Liver (tissue), 9 donors: ENCODE measurements around the gene DPPA4. TPM values are rescaled to one million over a fixed set of nuclear protein-coding genes. Genes with fewer than 3 reads are reported as not detected.

Experiments used
- DNase-seq: peaks from one replicate; pipeline ENCODE4 v3.0.0-alpha.2; 2017; ENCODE audit warnings: low spot score
- H3K27ac ChIP-seq, 2 donors: one replicate each; pipeline ENCODE4 v1.7.0; 2013; ENCODE audit warnings: inconsistent platforms in 2 of 2, low read length in 2 of 2, control low read depth in 1 of 2, low read depth in 1 of 2, mild to moderate bottlenecking in 1 of 2
- H3K27me3 ChIP-seq, 4 donors: one replicate each; pipeline versions ENCODE4 v1.6.1 to v1.7.0; 2013; ENCODE audit warnings: low read length in 3 of 4, inconsistent platforms in 1 of 4, mild to moderate bottlenecking in 1 of 4, moderate library complexity in 1 of 4; ENCODE audit not compliant: control insufficient read depth in 4 of 4, insufficient read depth in 4 of 4
- H3K36me3 ChIP-seq, 4 donors: one replicate each; pipeline versions ENCODE4 v1.6.1 to v1.7.0; 2013; ENCODE audit warnings: low read length in 3 of 4, mild to moderate bottlenecking in 3 of 4, low read depth in 1 of 4, moderate library complexity in 1 of 4; ENCODE audit not compliant: control insufficient read depth in 4 of 4, insufficient read depth in 3 of 4
- H3K4me1 ChIP-seq, 4 donors: one replicate each; pipeline versions ENCODE4 v1.6.1 to v1.7.0; 2013; ENCODE audit warnings: low read length in 3 of 4, mild to moderate bottlenecking in 3 of 4, moderate library complexity in 1 of 4; ENCODE audit not compliant: control insufficient read depth in 4 of 4, insufficient read depth in 4 of 4
- H3K4me3 ChIP-seq, 3 donors: one replicate each; pipeline versions ENCODE4 v1.6.1 to v1.7.0; 2013; ENCODE audit warnings: low read length in 3 of 3, control low read depth in 1 of 3, low read depth in 1 of 3, mild to moderate bottlenecking in 1 of 3
- H3K9ac ChIP-seq, 2 donors: one replicate each; pipeline ENCODE4 v1.7.0; 2013; ENCODE audit warnings: low read length in 2 of 2, mild to moderate bottlenecking in 2 of 2, moderate library complexity in 2 of 2, control low read depth in 1 of 2, low read depth in 1 of 2
- H3K9me3 ChIP-seq, 4 donors: one replicate each; pipeline versions ENCODE4 v1.6.1 to v1.7.0; 2013; ENCODE audit warnings: low read length in 3 of 4; ENCODE audit not compliant: control insufficient read depth in 4 of 4
- ATF3 ChIP-seq: IDR thresholded peaks from 2 replicates; pipeline ENCODE4 v1.6.1; 2016; ENCODE audit warnings: antibody characterized with exemption
- CTCF ChIP-seq: fragments of 150-350 bp; IDR thresholded peaks from 2 replicates; pipeline ENCODE4 v1.5.1; 2017; ENCODE audit warnings: improper control_type of control experiment, low read depth, low read length; ENCODE audit not compliant: missing input control
- FOXA2 ChIP-seq: IDR thresholded peaks from 2 replicates; pipeline ENCODE4 v1.6.1; 2016; ENCODE audit warnings: antibody characterized with exemption
- GABPA ChIP-seq, 2 donors: IDR thresholded peaks in 1 of 2; conservative IDR thresholded peaks in 1 of 2; 2 replicates each; pipeline ENCODE4 v1.6.1; 2016; ENCODE audit warnings: antibody characterized with exemption in 2 of 2, mild to moderate bottlenecking in 1 of 2, moderate library complexity in 1 of 2
- HNF4G ChIP-seq: IDR thresholded peaks from 2 replicates; pipeline ENCODE4 v1.6.1; 2016; ENCODE audit warnings: antibody characterized with exemption
- JUND ChIP-seq, 2 donors: IDR thresholded peaks; 2 replicates each; pipeline ENCODE4 v1.6.1; 2016; ENCODE audit warnings: antibody characterized with exemption in 2 of 2
- MAX ChIP-seq: IDR thresholded peaks from 2 replicates; pipeline ENCODE4 v1.6.1; 2016; ENCODE audit warnings: antibody characterized with exemption
- RAD21 ChIP-seq, 2 donors: IDR thresholded peaks; 2 replicates each; pipeline ENCODE4 v1.6.1; 2016; ENCODE audit warnings: antibody characterized with exemption in 2 of 2, mild to moderate bottlenecking in 2 of 2
- REST ChIP-seq: IDR thresholded peaks from 2 replicates; pipeline ENCODE4 v1.6.1; 2016; ENCODE audit warnings: antibody characterized with exemption, mild to moderate bottlenecking
- RXRA ChIP-seq, 2 donors: IDR thresholded peaks; 2 replicates each; pipeline ENCODE4 v1.6.1; 2017 to 2018; ENCODE audit warnings: antibody characterized with exemption in 2 of 2, mild to moderate bottlenecking in 1 of 2
- SP1 ChIP-seq: IDR thresholded peaks from 2 replicates; pipeline ENCODE4 v1.6.1; 2018; ENCODE audit warnings: antibody characterized with exemption, mild to moderate bottlenecking
- TAF1 ChIP-seq: conservative IDR thresholded peaks from 2 replicates; pipeline ENCODE4 v1.6.1; 2016; ENCODE audit warnings: antibody characterized with exemption, mild to moderate bottlenecking
- YY1 ChIP-seq: IDR thresholded peaks from 2 replicates; pipeline ENCODE4 v1.6.1; 2016; ENCODE audit warnings: antibody characterized with exemption, mild to moderate bottlenecking
- ZBTB33 ChIP-seq: IDR thresholded peaks from 2 replicates; pipeline ENCODE4 v1.6.1; 2016; ENCODE audit warnings: antibody characterized with exemption
- WGBS: extraction: QIAGEN DNeasy Blood & Tissue Kit; methylation state at CpG from one replicate; pipeline ENCODE4 v1.1.7; 2013; 5-methylcytosine and 5-hydroxymethylcytosine counted together
- polyA plus RNA-seq, 2 donors: library from polyadenylated mRNA; stranded (reverse) in 1 of 2; unstranded in 1 of 2; fragments of 200-250 nt in 1 of 2; fragments of >200 nt in 1 of 2; fragmentation: Nextera tagmentation in 1 of 2; extraction: Ambion mirVana in 1 of 2; gene quantifications; one replicate each; pipeline versions ENCODE4 v1.2.1 to v1.2.3, GENCODE V29; 2013 to 2015
- total RNA-seq, 2 donors: library from RNA; depleted of rRNA; stranded (reverse); fragments of >200 nt; gene quantifications; one replicate each; pipeline ENCODE4 v1.2.3, GENCODE V29; 2014
- donor health status: healthy.
- donor health status: healthy.
- donor health status: healthy.
- donor health status: healthy.
- donor health status: healthy.

Gene DPPA4
- total and polyA plus RNA-seq, 4 donors = 0.12 to 3.1 (median 0.28) TPM

- TF ChIP-seq ATF3 (peak; percentile 28), ZBTB33 (peak; percentile 62)
Observed at GRCh38 chr3:109351231-109351630, 13.9 kb upstream of the DPPA4 start (continued).

- no peaks in the 10 kb centered on the region for H3K9me3 ChIP-seq
- H3K36me3 ChIP-seq = peaks cover 0 to 11% (median under 1%) of the 10 kb centered on the region in 4 donors
- no peak overlapping the region for H3K27ac ChIP-seq
- H3K4me1 ChIP-seq = peaks cover under 1 to 7% (median 6%) of the 10 kb centered on the region in 4 donors
- H3K9ac ChIP-seq = no peak overlapping the region
- TF ChIP-seq TAF1 = no peak
- TF ChIP-seq HNF4G = no peak
- TF ChIP-seq YY1 = no peak
- TF ChIP-seq ATF3 = no peak
- no peak for TF ChIP-seq JUND (IDR thresholded peaks at IDR 0.05)
- no peak for TF ChIP-seq ZBTB33
- TF ChIP-seq RXRA (IDR thresholded peaks at IDR 0.05) = no peak
- TF ChIP-seq REST = no peak
- TF ChIP-seq CTCF = no peak
- no peak for TF ChIP-seq MAX
- TF ChIP-seq RAD21 (IDR thresholded peaks at IDR 0.05) = no peak
- TF ChIP-seq FOXA2 = no peak
- no peak for TF ChIP-seq GABPA (IDR thresholded peaks at IDR 0.05 in 1 of 2, conservative IDR thresholded peaks at IDR 0.05 in 1 of 2)
- TF ChIP-seq SP1 = no peak
- 88% methylated on average over 3 of the region's 3 CpGs for WGBS
- H3K27me3 ChIP-seq = no peaks in the 10 kb centered on the region
- no peak overlapping the region for H3K4me3 ChIP-seq
- no peak for DNase-seq
Observed at GRCh38 chr3:109346770-109347295, 9.5 kb upstream of the DPPA4 start.
